ENCODE data around the gene ZBTB20.

- TF ChIP-seq CTCF (IDR thresholded peaks at IDR 0.05; ENCODE audit: low read depth, low read length): no peak
- TF ChIP-seq EZH2phosphoT487 (IDR thresholded peaks at IDR 0.05; ENCODE audit: low read depth): no peak
These were observed 262.7 kb downstream of the ZBTB20 start for GRCh38 chr3:114884213-114884923.

Data from OCI-LY3 (cell line).